Lung (tissue), 12 donors: ENCODE measurements around the gene ADAMTS17. TPM values are rescaled to one million over a fixed set of nuclear protein-coding genes. Genes with fewer than 3 reads are reported as not detected.

Source experiments
- ATAC-seq: fragments of 200-7000 bp; cut with Tn5 transposase; one replicate; pipeline ENCODE4 v1.9.1; 2020; ENCODE audit warnings: moderate number of reproducible peaks; ENCODE audit not compliant: insufficient read depth, low FRiP score
- DNase-seq, 3 donors: peaks; one replicate each; pipeline ENCODE4 v3.0.0-alpha.2; 2013 to 2017
- H3K27ac ChIP-seq, 2 donors: one replicate each; pipeline ENCODE4 v1.5.1; 2013; ENCODE audit warnings: mild to moderate bottlenecking in 2 of 2, moderate library complexity in 2 of 2, control low read depth in 1 of 2, inconsistent platforms in 1 of 2, low read depth in 1 of 2, low read length in 1 of 2
- H3K27me3 ChIP-seq, 3 donors: one replicate each; pipeline ENCODE4 v1.5.1; 2013; ENCODE audit warnings: low read length in 2 of 3; ENCODE audit not compliant: control insufficient read depth in 3 of 3, insufficient read depth in 3 of 3
- H3K36me3 ChIP-seq, 4 donors: one replicate each; pipeline ENCODE4 v1.5.1; 2013; ENCODE audit warnings: low read length in 4 of 4, mild to moderate bottlenecking in 1 of 4, moderate library complexity in 1 of 4; ENCODE audit not compliant: control insufficient read depth in 4 of 4, insufficient read depth in 4 of 4
- H3K4me1 ChIP-seq, 5 donors: one replicate each; pipeline ENCODE4 v1.5.1; 2013; ENCODE audit warnings: low read length in 5 of 5, mild to moderate bottlenecking in 2 of 5, moderate library complexity in 1 of 5; ENCODE audit not compliant: control insufficient read depth in 5 of 5, insufficient read depth in 5 of 5
- H3K4me3 ChIP-seq: one replicate; pipeline ENCODE4 v1.5.1; 2013; ENCODE audit warnings: mild to moderate bottlenecking, control low read depth, moderate library complexity
- H3K9ac ChIP-seq, 2 donors: one replicate each; pipeline ENCODE4 v1.5.1; 2013; ENCODE audit warnings: low read length in 2 of 2, control low read depth in 1 of 2; ENCODE audit not compliant: insufficient read depth in 1 of 2
- H3K9me3 ChIP-seq, 4 donors: one replicate each; pipeline ENCODE4 v1.5.1; 2013; ENCODE audit warnings: low read length in 3 of 4, mild to moderate bottlenecking in 1 of 4, moderate library complexity in 1 of 4; ENCODE audit not compliant: control insufficient read depth in 4 of 4, insufficient read depth in 3 of 4
- whole genome bisulfite sequencing, 2 donors: extraction: QIAGEN DNeasy Blood & Tissue Kit; methylation state at CpG; one replicate each; pipeline ENCODE4 v1.1.7; 2013; 5-methylcytosine and 5-hydroxymethylcytosine counted together
- polyA plus RNA-seq, 2 donors: library from polyadenylated mRNA; stranded (reverse); fragments of 200-250 nt; gene quantifications; one replicate each; pipeline ENCODE4 v1.2.1, GENCODE V29; 2013
- total RNA-seq, 2 donors: library from RNA; depleted of rRNA in 1 of 2; stranded (reverse); fragments of >200 nt in 1 of 2; gene quantifications; one replicate each; pipeline ENCODE4 v1.2.1, GENCODE V29; 2014 to 2021
- TF ChIP-seq, protein P1 (sequence below): IDR thresholded peaks from 2 replicates; pipeline ENCODE4 v1.5.1; 2012; ENCODE audit warnings: mild to moderate bottlenecking; ENCODE audit errors: control extremely low read depth, extremely low read depth
- donor health status: control.
- donor health status: control.
- donor health status: Bipolar disorder and iron deficiency.
- donor health status: healthy.
- donor health status: DM: yes; HTN: yes; CAD: no.

Gene ADAMTS17
- total and polyA plus RNA-seq, 4 donors = 0.47 to 6.6 (median 2.2) TPM

DNA sequence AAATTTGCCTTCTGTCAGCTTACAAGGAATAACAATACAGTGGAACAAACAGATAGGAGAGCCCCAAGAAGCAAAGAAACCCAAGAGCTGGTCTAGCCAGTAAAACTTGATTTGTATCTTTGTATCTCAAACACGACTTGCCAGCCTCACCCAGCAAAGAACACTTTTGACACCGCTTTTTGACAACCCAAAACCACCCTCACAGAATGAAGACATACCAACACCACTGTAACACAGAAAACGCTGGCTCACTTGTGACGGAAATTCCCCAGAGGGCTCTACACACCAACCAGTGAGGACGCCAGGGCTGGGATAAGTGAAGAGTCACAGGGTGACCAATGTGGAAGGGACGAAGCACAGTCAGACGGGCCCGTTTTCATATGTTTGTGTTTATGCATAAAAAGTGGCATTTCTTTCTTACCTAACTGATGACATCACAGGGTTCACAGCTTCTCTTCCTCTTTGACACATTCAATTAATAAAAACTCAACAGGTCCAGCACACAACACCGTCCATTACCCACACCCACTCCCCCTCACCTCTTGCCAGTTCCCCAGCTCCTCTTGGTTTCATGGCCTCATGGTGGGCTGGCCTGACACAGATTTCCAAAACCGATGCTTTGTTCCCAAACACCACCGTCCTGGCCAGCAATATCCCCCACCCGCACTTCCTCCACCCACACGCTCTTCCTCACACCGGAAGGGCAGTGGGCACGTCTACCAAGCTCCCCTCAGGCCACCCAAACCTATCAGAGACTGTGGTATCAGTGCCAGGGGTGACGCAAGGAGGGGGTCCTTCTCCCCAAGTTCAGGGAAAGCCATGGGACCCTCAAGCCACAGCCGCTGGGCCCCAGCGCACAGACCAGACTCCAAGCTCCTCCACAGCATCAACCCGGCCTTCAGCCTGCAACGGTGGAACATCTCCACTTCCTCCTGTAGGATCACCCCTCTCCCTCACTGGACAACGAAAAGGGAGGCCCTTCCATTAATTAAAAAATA, 94.2 kb downstream of the ADAMTS17 start:
- Histone ChIP-seq H3K4me3 (no peak overlapping the region), H3K36me3 (no peaks in the 10 kb centered on the region), H3K4me1 (peaks cover 0 to 28% (median 0%) of the 10 kb centered on the region in 5 donors), H3K27ac (no peak overlapping the region), H3K9ac (no peak overlapping the region), H3K27me3 (no peaks in the 10 kb centered on the region), H3K9me3 (no peaks in the 10 kb centered on the region)
- TF ChIP-seq, protein P1, sequence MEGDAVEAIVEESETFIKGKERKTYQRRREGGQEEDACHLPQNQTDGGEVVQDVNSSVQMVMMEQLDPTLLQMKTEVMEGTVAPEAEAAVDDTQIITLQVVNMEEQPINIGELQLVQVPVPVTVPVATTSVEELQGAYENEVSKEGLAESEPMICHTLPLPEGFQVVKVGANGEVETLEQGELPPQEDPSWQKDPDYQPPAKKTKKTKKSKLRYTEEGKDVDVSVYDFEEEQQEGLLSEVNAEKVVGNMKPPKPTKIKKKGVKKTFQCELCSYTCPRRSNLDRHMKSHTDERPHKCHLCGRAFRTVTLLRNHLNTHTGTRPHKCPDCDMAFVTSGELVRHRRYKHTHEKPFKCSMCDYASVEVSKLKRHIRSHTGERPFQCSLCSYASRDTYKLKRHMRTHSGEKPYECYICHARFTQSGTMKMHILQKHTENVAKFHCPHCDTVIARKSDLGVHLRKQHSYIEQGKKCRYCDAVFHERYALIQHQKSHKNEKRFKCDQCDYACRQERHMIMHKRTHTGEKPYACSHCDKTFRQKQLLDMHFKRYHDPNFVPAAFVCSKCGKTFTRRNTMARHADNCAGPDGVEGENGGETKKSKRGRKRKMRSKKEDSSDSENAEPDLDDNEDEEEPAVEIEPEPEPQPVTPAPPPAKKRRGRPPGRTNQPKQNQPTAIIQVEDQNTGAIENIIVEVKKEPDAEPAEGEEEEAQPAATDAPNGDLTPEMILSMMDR = no peak
- ATAC-seq = no peak
- DNase-seq = no peak
- WGBS, 2 donors = 84 to 87% methylated on average over 21 of the region's 21 CpGs

DNA sequence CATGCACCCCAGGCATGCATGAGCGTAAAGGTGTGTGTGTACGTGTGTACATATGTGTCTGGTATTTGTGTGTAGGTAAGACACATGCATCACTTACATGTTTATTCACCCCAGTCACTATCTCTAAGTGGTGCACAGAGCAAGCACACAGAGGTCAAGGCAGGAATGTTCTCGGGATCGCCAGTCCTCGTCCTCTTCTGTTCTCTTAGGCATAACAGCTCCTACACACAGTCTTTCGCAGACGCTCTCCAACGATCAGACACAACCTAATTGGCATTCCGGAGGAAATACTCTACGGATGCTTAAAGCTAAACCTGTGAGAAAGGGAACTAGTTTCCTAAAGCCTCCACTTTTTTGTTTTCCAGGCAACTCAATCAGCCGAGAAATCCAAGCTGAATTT, 95.9 kb downstream of the ADAMTS17 start:
- TF ChIP-seq, protein P1 = no peak
- Histone ChIP-seq H3K9me3 (no peaks in the 10 kb centered on the region), H3K9ac (no peak overlapping the region), H3K4me3 (no peak overlapping the region), H3K27ac (no peak overlapping the region), H3K36me3 (no peaks in the 10 kb centered on the region), H3K27me3 (no peaks in the 10 kb centered on the region), H3K4me1 (peaks cover 0 to 18% (median 0%) of the 10 kb centered on the region in 5 donors)
- WGBS, 2 donors = 75 to 83% methylated on average over 11 of the region's 11 CpGs
- DNase-seq = no peak
- no peak for ATAC-seq

DNA sequence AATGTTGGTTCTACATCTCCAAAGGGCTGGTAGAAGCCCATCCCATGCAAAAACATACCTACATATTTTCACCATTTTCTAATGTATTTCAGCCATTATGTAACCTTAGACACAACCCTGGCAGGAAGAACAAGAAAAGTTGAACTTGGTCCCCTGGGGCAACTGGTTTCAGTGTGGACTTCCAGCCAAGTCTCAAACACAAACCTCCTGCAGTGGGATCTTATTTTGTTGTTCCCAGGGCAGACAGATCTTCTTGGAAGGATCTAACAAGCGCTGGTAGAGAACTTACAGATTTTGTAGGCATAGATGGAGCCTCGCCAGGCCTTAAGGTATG, 96.3 kb downstream of the ADAMTS17 start:
- DNase-seq (no peak), ATAC-seq (no peak)
- WGBS, 2 donors = 81 to 93% methylated on average over 2 of the region's 2 CpGs
- H3K36me3 ChIP-seq = no peaks in the 10 kb centered on the region
- TF ChIP-seq, protein P1 = no peak
- H3K9me3 ChIP-seq = no peaks in the 10 kb centered on the region
- H3K27me3 ChIP-seq = no peaks in the 10 kb centered on the region
- no peak overlapping the region for H3K27ac ChIP-seq
- no peak overlapping the region for H3K4me3 ChIP-seq
- H3K9ac ChIP-seq = no peak overlapping the region
- peaks cover 0 to 15% (median 0%) of the 10 kb centered on the region in 5 donors for H3K4me1 ChIP-seq
